Stimulated activated naive CD4-positive, alpha-beta T cell (primary cell): ENCODE results near the gene NCK2.

Experiments used
- DNase-seq, 6 experiments: peaks; one replicate each; lab custom pipeline; 2025; lab: John Stamatoyannopoulos, UW

The NCK2 gene

DNA sequence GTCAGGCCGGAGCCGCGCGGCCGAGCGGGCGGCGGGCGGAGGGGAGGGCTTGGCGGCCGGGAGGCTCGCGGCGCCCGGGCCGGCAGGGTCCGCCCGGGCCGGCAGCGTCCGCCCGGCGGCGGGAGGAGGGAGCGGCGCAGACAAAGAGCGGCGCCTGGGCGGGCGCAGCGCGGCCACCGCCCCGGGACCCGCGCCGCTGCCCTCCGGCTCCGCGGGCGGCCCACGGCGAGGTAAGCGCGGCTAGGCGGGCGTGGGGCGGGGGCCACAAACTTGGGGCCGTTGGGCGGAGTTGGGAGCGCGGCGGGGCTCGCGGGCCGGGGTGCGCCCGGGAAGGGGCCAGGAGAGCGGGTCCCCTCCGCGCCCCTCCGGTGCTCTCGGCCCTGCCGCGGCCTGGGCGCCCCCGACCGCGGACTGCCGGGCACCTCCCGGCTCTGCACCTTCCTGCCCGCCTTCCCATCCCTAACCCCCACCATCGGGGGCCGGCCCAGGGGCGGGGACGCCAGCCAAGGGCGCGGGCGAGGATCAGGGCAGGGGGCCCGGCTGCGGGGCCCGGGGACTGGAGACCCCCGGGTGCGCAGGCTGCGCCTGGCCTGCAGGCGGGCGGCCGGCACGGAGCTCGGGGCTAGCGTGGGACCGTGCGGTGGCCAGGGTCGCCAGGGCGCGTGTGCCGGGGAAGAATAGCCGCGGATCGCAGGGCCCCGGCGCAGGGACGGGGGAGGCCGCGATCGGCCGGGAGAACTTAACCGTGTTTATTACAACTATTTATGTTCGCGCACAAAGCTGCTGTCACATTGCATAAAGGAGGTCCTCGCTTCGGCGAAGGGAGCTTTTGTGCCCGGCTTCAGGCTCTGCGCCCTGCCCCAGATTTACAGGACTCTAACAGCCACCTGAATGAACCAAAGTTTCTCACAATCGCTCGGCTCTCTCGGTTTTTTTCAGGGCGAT is at the start of gene NCK2:
NCK2 (plus strand) TSS at position 4 of the 945 bp plus-strand sequence. CDS start 110,152 bp downstream, outside the sequence.
- peak; percentile 15 to 52 (median 30) for DNase-seq

DNA sequence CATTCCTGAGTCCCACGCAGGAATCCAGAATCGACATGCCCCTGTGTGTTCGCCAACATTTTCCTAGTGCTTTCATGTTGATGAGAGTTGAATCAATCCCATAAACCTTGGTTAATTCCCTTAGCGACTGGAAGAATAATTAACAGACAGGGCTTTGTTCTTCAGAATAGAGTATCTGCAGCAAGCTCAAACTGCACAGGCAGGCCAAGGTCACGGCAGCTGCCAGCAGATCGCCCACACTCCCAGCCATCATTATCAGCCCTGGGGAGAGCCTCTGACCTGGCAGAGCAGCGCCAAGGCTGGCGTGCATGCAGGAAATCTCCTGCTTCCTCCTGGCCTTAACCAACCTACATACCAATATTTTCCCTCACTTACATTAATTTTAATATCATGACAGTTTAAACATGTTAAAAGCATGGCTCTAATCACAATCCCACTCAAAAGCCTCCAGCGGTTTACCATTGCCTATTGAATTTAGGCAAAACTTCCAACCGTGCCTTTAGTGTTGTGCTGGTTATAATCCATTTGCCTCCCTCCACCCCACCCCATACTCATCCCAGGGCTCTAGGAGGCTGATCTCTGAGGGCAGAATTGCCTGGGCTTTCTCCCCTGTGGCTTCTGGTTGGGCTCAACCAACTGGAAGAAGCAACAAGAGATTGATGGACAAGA is 46.8 kb upstream of the NCK2 start:
- DNase-seq, result no peak

DNA sequence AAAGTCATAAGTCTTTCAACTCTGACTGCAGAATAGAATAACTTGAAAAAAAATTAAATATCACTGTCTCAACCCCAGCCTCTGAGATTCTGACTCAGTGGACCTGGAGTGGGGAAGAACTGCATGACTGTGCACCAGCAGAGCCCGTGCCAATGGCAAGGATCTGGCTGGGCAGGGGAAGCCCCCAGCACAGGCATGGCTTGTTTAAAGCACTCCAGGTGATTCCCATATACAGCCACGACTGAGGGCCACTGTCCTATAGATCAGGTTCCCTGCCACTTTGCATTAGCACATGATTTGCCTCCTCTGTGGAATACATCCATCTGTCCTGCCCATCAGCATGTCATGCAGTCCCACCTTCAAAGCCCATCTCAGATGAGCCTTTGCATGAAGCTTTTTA is 45.9 kb upstream of the NCK2 start:
- no peak for DNase-seq

DNA sequence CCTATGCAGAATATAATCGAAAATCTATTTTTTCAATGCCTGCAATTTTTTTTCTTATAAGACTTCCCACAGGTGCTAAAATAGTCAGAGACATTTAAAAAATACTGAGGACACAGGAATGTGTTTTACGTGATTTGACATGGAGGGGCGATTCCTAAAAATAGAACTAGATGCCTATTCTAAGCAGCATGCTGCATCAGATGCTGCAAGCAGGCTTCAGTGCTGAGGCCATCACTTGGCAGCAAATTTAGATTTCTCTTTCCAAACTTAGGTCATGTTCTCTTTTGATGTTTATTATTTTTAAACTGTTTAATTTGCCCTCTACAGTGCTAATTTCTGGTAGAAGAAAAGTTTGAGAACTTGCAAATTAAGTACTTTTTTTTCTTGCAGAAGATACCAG is 43.7 kb upstream of the NCK2 start:
- DNase-seq, result no peak

- no peak for DNase-seq
These were observed 36.0 kb upstream of the NCK2 start for GRCh38 chr2:105708697-105709096.

- DNase-seq, result no peak
These were observed 33.3 kb upstream of the NCK2 start for GRCh38 chr2:105711394-105711793.

DNA sequence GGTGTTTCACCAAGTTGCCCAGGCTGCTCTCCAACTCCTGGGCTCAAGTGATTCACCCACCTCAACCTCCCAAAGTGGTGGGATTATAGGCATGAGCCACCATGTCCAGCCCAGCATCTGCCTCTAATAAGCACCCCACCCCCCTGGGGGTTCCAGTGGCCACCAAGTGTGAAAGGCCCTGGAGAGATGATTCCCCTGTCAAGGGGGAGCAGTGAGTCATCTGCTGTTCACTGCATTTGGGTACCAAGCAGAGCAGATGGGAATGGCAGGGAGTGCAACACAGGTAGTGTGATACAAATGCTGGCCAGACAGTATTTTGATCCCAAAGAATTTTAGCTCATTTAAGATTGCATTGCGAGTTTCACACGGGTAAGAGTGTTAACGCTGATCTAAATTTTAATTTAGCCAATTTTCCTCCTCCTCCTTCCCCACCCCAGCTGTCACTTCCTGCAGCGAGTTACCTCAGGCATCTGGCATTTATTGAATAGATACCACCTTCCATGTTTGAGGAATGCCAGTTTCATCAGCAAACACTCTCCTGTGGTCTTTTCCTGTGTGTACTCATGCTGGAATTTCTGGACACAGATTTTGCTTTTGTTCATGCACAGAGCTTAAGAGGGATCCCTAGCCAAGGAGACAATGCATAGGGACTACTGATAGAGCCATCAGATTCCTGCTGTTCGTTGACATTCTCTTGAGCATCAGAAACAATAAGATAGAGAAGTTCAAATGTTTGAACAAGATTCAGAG is 32.4 kb upstream of the NCK2 start:
- DNase-seq, result no peak

DNA sequence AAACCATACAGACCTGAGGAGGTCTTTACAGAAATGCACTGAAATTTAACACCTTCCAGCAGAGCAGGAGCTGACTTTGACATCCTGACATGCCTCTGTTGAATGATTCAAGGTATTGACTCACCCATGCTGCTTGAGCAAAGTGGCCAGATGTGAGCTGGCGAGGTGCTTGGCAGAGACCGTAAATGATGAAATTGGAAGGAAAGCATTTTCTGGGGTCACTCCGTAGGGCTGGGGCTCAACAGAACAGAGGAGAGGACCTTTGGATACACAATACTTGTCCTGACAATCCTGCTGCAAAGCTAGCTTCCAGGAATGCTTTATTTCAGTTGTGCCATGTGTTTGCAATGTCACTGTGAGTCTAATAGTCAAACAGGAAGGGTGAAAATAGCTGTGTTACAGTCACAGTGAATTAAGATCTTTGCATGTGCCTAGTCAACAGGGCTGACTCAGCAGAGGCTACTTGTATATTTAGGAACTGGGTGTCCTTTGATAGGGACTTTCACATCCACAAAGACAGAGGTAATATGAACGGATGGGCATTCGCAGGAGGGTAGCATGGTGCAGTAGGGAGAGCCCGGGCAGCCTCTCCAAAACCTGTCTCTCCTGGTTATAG is 31.6 kb upstream of the NCK2 start:
- no peak for DNase-seq

DNA sequence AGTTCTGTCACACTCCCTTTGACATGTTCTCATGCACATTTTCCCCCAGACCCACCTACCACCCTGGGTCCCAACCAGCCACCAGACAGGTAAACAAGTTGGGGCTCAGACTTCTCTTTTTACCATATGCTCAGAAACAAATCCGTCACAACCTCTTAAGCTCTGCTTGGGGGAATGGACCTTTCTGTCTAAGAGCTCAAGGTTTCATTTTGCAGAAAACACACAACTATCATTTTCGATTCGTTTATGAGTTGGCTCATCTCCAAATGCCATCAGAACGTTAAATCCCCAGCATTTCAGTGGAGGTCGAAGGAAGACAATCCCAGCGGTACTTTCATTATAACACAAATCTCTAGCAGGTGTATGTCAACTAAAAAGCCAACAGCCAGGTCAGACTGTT is 30.6 kb upstream of the NCK2 start:
- DNase-seq, result no peak

DNA sequence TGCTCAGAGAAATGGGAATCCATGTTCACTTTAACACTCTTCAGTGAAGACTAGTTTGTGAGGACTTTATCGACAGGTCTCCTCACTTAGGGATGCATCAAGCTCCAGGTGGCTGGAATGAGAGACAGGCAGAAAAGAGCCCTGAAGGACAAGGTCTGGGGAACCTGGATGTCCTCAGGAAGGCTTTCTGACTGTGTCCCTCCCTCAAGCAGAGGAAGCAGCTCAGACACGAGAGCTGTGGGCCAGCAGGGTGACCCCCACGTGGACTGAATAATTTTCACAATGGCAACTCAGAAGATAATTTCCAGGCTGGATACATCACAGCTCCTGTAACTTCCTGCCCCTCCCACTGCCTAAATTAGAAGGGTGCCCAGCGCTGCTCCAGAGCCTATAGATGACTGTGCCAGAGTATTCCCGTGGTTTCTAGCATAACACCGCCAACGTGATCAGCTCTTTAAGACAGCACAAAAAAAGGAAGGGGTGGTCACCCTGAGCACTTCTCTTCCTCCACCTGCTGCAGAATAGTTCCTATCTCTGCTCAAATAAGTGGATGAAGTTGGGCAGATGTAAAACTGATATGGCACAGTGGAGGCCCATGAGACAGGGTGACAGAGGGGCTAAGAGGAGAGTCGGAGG is 25.7 kb upstream of the NCK2 start:
- no peak for DNase-seq

GRCh38 chr2:105721991-105722511 is 22.7 kb upstream of the NCK2 start:
- no peak for DNase-seq

- no peak for DNase-seq
These were observed 21.9 kb upstream of the NCK2 start for GRCh38 chr2:105722726-105723297.

DNA sequence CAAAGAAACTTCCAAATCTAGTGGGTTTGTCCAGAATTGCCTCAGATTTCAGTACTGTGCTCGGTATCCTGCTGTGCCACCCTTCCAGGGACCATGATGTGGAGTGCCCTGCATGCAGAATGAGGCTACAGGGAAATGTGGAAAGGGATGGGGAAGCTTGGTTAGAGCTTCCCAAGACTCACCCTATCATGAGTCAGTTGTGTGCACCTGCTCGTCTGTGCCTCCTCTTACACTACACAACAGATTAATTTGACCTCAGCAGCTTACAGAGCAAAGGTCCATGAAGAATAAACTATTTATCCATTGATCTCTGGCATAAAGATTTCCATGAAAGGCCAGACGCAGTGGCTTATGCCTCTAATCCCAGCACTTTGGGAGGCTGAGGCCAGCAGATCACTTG is 21.3 kb upstream of the NCK2 start:
- DNase-seq, result no peak

DNA sequence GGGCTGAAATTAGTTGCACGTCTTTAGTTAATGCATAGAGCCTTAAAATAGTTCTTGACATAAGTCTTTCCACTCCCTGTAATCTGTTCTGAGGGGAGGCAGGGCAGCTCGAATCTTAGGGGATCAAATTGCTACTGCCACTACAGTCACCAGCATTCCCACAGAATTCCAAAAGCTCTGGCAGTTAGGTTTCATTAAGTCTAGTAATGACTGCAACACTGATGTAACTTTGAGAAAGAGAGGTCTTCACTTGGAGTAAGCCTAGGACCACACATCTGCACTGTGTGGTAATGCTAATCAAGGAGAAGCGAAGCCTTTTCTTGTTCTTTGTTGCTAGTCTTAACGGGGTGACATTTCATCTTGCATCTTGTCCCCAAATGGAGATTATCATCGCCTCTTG is 19.3 kb upstream of the NCK2 start:
- no peak for DNase-seq

DNA sequence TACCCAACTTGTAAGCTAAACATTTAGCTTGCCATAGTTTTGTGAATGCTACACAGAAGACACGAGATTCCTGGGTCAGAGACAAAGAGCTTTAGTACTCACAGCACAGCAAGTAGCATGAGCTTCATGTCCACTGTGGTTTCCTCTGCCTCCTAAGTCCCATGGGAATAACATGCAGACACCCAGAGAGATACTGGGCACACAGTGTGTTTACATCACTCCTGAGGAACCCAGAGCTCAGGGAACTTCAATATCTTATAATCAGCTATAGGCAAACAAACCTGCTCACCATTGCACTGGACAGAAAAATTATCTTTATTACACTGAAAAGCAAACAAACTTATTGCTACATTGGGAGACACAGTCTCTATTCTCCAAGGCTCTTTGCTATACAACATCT is 14.5 kb upstream of the NCK2 start:
- DNase-seq, result no peak

GRCh38 chr2:105731511-105731910 is 13.2 kb upstream of the NCK2 start:
- DNase-seq, result no peak

GRCh38 chr2:105732101-105732500 is 12.6 kb upstream of the NCK2 start:
- no peak for DNase-seq

DNA sequence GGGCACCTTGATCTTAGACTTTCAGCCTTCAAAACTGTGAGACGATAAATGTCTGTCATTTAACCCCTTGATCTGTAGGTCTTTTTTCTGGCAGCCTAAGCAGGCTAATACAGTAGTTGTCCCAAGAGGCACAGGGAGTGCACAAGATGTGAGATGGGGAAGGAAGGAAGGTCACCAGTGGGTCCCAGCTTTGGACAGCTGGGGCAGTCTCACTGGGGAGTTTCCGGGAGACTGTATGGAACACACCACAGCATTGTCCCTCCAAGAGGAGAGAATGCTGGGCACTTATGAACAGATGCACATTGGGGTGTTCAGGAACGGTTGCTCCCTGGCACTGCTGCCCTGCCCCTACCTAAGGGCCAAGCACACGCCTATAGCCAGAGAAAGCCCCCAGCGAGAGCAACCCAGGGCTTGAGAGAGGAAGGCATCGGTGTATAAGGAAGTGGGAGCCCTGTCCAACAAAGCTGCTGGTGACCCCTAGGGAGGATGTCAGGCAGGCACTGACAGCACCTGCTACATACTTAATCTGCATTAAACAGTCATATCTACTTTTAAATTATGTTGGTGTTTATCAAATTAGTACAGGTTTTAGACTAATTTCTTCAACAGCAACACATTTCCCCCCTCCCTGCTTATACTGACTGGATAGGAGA is 11.6 kb upstream of the NCK2 start:
- no peak for DNase-seq

DNA sequence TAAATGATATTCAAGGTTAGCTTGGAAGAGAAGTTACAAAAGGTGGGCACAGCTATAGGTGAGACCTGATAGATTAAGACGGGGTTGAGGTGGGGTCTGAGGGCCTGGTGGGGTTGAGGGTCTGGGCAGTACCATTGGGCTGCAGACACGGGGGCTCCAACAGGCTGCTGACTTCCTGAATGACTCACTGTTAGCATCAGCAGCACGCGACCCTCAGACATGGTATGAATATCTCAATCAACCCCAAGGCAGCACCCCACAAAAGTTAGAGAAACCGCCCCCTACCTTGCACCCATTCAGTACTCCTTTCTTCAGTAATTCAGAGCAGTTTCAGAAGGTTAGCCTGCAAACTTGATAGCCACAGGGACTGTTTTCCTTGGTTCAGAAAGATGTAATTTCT is 10.8 kb upstream of the NCK2 start:
- no peak for DNase-seq

DNA sequence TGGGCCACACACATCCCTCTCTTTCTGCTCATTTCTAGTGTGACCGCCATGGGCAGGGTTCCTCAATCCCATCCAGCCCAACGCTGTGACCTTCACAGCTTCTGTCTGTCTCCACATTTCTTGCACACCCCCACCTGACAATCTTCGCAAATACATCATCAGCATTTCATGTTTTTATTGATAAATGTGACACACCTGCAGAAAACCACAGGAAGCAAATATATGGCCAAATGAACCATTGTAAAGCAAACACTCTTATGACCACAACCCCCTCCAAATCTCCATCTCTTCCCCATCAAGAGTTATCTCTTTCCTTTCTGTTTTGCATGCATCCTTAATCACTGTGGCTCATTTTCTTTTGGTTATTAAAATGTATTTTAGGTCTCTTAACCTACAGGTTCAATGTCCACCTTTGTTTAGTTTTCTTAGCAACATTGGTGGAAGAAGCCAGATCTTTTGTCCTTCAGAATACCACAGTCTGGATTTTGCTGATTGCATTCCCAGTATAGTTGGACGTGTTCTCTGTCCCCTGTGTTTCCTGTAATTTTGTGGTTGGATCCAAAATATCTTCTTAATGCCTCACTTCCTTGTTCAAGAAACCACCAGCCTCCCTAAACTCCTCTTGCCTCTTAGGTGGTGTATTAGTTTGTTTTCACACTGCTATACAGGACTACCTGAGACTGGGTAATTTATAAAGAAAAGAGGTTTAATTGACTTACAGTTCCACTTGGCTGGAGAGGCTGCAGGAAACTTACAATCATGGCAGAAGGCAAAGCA is 9.8 kb upstream of the NCK2 start:
- DNase-seq, result no peak
